Chondrocyte (in vitro differentiated cells): Measurements from ENCODE around the gene EPHB1. TPM values are rescaled to one million over a fixed set of nuclear protein-coding genes. Genes with fewer than 3 reads are reported as not detected.
"Not testable (repeated sequence)": the region's sequence is repeated elsewhere in the genome, so short reads cannot be mapped to it uniquely, and the experiment has no call there.

Source experiments
- DNase-seq: peaks from one replicate; pipeline ENCODE4 v3.0.0; 2021; ENCODE audit warnings: mixed read lengths, low spot score
- H3K27ac Mint-ChIP-seq: one replicate; pipeline ENCODE4 v1.8.0; 2021; ENCODE audit warnings: mild to moderate bottlenecking, moderate library complexity, mixed read lengths; ENCODE audit not compliant: unreplicated experiment
- H3K27me3 Mint-ChIP-seq: 2 replicates; pipeline ENCODE4 v1.8.0; 2021; ENCODE audit warnings: low read depth, mixed read lengths
- H3K36me3 Mint-ChIP-seq: 2 replicates; pipeline ENCODE4 v1.8.0; 2021; ENCODE audit warnings: low read depth, mixed read lengths
- H3K4me1 Mint-ChIP-seq: 2 replicates; pipeline ENCODE4 v1.8.0; 2021; ENCODE audit warnings: low read depth, mild to moderate bottlenecking, mixed read lengths
- H3K4me3 Mint-ChIP-seq: one replicate; pipeline ENCODE4 v1.8.0; 2021; ENCODE audit warnings: mild to moderate bottlenecking, moderate library complexity, mixed read lengths; ENCODE audit not compliant: unreplicated experiment
- H3K9me3 Mint-ChIP-seq: 2 replicates; pipeline ENCODE4 v1.8.0; 2021; ENCODE audit warnings: low read depth, mixed read lengths
- total RNA-seq: library from RNA; stranded (reverse); gene quantifications from 3 replicates; pipeline ENCODE4 v1.2.1, GENCODE V29; 2021
- TF ChIP-seq, protein P1 (sequence below): fragments of 200-600 bp; sonication (generic); IDR thresholded peaks from 2 replicates; pipeline ENCODE4 v1.5.0; 2021; ENCODE audit warnings: antibody characterized with exemption, mild to moderate bottlenecking, moderate library complexity

Gene EPHB1
- total RNA-seq, 1 donor from 2014 or later, result 1.7 TPM

DNA sequence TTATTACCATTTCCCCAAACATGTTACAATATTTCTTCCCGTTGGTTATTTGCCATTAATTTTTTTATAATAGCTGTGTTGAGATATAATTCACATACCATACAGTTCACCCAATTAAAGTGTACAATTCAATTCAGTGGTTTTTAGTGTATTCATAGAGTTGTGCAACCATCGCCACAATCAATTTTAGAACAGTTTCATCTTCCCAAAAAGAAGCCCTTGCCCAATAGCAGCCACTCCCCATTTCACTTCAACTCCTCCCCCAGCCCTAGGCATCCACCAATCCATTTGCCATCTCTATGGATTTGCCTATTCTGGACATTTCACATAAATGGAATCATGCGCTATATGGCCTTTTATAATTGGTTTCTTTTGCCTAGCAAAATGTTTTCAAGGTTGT lies 225.1 kb downstream of the EPHB1 start:
- H3K4me3 Mint-ChIP-seq, result no peak overlapping the region
- H3K36me3 Mint-ChIP-seq, result no peaks in the 10 kb centered on the region
- no peak overlapping the region for H3K27ac Mint-ChIP-seq
- H3K9me3 Mint-ChIP-seq, result no peaks in the 10 kb centered on the region
- DNase-seq, result no peak
- H3K27me3 Mint-ChIP-seq, result no peaks in the 10 kb centered on the region
- TF ChIP-seq, protein P1, sequence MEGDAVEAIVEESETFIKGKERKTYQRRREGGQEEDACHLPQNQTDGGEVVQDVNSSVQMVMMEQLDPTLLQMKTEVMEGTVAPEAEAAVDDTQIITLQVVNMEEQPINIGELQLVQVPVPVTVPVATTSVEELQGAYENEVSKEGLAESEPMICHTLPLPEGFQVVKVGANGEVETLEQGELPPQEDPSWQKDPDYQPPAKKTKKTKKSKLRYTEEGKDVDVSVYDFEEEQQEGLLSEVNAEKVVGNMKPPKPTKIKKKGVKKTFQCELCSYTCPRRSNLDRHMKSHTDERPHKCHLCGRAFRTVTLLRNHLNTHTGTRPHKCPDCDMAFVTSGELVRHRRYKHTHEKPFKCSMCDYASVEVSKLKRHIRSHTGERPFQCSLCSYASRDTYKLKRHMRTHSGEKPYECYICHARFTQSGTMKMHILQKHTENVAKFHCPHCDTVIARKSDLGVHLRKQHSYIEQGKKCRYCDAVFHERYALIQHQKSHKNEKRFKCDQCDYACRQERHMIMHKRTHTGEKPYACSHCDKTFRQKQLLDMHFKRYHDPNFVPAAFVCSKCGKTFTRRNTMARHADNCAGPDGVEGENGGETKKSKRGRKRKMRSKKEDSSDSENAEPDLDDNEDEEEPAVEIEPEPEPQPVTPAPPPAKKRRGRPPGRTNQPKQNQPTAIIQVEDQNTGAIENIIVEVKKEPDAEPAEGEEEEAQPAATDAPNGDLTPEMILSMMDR, result no peak
- H3K4me1 Mint-ChIP-seq, result no peaks in the 10 kb centered on the region

DNA sequence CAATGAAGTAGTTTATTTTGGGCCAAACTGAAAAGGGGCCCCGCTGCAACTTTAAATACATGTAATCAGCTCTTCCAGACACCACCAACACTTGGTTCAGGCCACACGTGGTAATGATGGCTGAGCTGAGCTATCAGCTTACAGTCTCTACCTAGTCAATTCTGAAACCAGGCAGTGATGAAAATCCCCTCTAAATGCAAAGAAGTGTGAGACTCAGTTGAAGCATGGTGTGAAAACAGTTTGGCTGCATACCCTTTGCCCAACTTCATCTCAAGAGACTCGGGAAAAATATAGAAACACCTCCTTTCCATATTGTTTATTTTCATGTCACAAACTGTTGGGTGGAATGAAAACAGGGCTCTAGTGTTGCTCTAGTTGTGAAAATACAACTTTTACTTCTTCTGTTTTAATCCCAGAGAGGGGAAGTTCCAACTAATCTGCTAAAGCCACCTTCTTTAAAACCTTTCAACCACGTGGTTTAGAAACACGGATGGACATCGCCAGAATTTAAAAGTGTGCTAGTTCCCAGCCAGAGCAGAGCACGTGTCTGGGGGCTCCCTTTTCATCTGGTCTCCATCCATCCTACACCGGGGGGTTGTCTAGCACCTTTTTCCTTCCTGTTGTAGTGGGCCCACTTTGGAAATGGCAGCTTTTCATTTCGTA lies 229.1 kb downstream of the EPHB1 start:
- Mint-ChIP-seq H3K4me3 (no peak overlapping the region), H3K36me3 (no peaks in the 10 kb centered on the region), H3K4me1 (no peaks in the 10 kb centered on the region), H3K9me3 (no peaks in the 10 kb centered on the region), H3K27me3 (no peaks in the 10 kb centered on the region), H3K27ac (no peak overlapping the region)
- DNase-seq, result no peak
- TF ChIP-seq, protein P1, result no peak

DNA sequence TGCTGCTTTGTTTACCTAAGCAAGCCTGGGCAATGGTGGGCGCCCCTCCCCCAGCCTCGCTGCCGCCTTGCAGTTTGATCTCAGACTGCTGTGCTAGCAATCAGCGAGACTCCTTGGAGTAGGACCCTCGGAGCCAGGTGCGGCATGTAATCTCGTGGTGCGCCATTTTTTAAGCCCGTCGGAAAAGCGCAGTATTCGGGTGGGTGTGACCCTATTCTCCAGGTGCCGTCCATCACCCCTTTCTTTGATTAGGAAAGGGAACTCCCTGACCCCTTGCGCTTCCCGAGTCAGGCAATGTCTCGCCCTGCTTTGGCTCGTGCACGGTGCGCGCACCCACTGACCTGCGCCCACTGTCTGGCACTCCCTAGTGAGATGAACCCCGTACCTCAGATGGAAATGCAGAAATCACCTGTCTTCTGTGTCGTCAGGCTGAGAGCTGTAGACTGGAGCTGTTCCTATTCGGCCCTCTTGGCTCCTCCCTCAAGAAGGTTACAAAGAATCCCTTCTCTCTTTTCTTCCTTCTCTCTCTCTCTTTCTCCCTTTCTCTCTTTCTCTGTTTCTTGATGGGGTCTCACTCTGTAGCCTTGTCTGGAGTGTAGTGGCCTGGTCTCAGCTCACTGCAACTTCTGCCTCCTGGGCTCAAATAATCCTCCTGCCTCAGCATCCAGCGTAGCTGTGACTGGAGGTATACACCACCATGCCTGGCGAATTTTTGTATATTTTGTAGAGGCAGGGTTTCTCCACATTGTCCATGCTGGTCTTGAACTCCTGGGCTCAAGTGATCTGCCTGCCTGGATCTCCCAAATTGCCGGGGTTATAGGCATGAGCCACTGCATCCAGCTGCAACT lies 235.9 kb downstream of the EPHB1 start:
- not testable (repeated sequence) for H3K9me3 Mint-ChIP-seq, DNase-seq, H3K36me3 Mint-ChIP-seq, H3K4me1 Mint-ChIP-seq, H3K27ac Mint-ChIP-seq
- Mint-ChIP-seq H3K4me3 (peak overlapping the region; percentile 46), H3K27me3 (peaks cover 22% of the 10 kb centered on the region)

DNA sequence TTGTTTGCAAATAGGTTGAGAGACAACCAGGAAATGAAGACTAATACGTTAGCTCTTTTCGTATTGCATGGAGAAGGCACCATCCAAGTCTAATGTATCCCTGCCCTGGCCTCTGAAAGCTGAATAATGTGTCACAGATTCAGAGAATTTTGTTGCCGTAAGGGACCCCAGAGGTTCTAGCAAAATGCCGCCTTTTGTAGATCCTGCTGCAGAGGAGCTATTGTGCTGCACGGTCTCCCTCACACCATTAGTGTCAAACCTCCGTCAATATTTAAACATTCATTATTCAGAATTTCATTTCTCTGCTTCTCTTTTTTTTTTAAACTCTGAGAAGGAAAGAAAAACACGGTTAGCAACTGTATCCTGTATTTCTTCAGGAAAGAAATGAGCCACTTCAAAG lies 238.7 kb downstream of the EPHB1 start:
- H3K9me3 Mint-ChIP-seq, result no peaks in the 10 kb centered on the region
- TF ChIP-seq, protein P1, result no peak
- H3K27ac Mint-ChIP-seq, result no peak overlapping the region
- no peak for DNase-seq
- no peak overlapping the region for H3K4me3 Mint-ChIP-seq
- H3K36me3 Mint-ChIP-seq, result no peaks in the 10 kb centered on the region
- H3K27me3 Mint-ChIP-seq, result peaks cover 22% of the 10 kb centered on the region
- H3K4me1 Mint-ChIP-seq, result peaks cover 5% of the 10 kb centered on the region

DNA sequence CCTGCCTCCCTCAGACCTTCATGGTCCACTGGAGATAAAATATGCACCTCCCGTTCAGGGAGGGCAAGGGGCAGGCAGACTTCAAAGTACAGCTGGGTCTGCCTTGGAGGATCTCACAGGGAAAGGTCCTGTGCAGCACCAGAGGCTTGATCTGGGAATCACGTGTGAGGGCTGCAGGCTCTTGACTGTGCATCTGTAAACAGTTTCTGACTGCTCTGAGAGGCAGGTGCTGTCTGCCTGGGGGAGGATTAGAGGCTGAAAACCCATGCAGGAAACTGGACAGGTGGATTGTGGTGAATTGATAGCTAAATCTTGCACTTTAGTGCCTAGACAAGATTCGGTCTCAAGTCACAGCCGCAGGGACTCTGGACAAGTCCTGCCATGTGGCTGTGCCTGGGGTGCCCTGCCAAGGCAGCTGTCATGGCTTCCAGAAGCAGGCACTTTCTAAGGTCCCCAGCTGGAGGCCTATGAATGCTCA lies 239.3 kb downstream of the EPHB1 start:
- Mint-ChIP-seq H3K4me1 (peaks cover 5% of the 10 kb centered on the region), H3K9me3 (no peaks in the 10 kb centered on the region), H3K4me3 (no peak overlapping the region), H3K27ac (no peak overlapping the region), H3K27me3 (peaks cover 22% of the 10 kb centered on the region), H3K36me3 (no peaks in the 10 kb centered on the region)
- no peak for DNase-seq
- TF ChIP-seq, protein P1, result no peak
